Sigmoid colon (tissue), 4 donors: ENCODE data around the gene PFDN1.

Experiments used
- POLR2A ChIP-seq, 2 donors: fragments of 450-650 bp; IDR thresholded peaks; one replicate each; pipeline ENCODE4 v1.6.1; 2016; ENCODE audit warnings: antibody characterized with exemption in 2 of 2, mild to moderate bottlenecking in 2 of 2, moderate library complexity in 2 of 2
- POLR2AphosphoS5 ChIP-seq, 4 donors: sonication (generic); formaldehyde crosslinking; IDR thresholded peaks; one replicate each; pipeline ENCODE4 v1.6.1; 2017; ENCODE audit warnings: antibody characterized with exemption in 4 of 4
- TF ChIP-seq, protein P1 (sequence below), 4 experiments: fragments of 450-650 bp in 3 of 4; fragments of 200-600 bp in 1 of 4; IDR thresholded peaks; one replicate each; pipeline ENCODE4 v1.5.1; 2016 to 2019; ENCODE audit warnings: antibody characterized with exemption in 4 of 4, mild to moderate bottlenecking in 3 of 4, moderate library complexity in 2 of 4

DNA sequence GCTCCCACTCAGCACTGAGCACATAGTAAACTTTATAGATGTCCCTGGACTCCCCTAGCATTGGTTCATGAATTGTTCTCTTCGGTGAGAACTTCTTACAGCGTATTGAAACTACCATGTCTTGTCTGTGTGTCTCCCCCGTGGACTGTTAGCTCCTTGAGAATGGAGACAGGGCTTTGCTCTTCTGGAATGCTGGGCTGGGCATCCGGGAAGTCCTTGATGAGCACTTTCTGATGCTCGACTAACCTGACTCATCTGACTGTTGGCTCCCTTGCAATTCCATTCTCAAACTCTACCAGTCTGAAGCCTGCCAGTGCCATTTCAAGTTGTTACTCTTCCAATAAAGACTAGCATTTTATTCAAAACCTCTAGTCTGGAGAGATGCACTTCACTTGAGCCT, 15.0 kb upstream of the PFDN1 start:
- TF ChIP-seq, protein P1, sequence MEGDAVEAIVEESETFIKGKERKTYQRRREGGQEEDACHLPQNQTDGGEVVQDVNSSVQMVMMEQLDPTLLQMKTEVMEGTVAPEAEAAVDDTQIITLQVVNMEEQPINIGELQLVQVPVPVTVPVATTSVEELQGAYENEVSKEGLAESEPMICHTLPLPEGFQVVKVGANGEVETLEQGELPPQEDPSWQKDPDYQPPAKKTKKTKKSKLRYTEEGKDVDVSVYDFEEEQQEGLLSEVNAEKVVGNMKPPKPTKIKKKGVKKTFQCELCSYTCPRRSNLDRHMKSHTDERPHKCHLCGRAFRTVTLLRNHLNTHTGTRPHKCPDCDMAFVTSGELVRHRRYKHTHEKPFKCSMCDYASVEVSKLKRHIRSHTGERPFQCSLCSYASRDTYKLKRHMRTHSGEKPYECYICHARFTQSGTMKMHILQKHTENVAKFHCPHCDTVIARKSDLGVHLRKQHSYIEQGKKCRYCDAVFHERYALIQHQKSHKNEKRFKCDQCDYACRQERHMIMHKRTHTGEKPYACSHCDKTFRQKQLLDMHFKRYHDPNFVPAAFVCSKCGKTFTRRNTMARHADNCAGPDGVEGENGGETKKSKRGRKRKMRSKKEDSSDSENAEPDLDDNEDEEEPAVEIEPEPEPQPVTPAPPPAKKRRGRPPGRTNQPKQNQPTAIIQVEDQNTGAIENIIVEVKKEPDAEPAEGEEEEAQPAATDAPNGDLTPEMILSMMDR (IDR thresholded peaks at IDR 0.05) = no peak
- no peak for TF ChIP-seq POLR2A (IDR thresholded peaks at IDR 0.05)
- no peak for TF ChIP-seq POLR2AphosphoS5 (IDR thresholded peaks at IDR 0.05)
